ENCODE results near the gene BCO1. TPM values are rescaled to one million over a fixed set of nuclear protein-coding genes. Genes with fewer than 3 reads are reported as not detected.
"Not testable (repeated sequence)": the region's sequence is repeated elsewhere in the genome, so short reads cannot be mapped to it uniquely, and the experiment has no call there.

BCO1 gene
- total and polyA plus RNA-seq, 4 donors: 0.22 to 0.71 (median 0.37) TPM

- WGBS (ENCODE audit: insufficient coverage): 31% methylated on average over 2 of the region's 3 CpGs
- peaks cover 7% of the 10 kb centered on the region for H3K4me1 ChIP-seq (ENCODE audit: control insufficient read depth, insufficient read depth, low read length)
- no peak overlapping the region for H3K4me3 ChIP-seq (ENCODE audit: low read depth, low read length)
- no peaks in the 10 kb centered on the region for H3K9me3 ChIP-seq (ENCODE audit: control insufficient read depth, insufficient read depth, low read length)
- no peaks in the 10 kb centered on the region for H3K36me3 ChIP-seq (ENCODE audit: control insufficient read depth, insufficient read depth, low read length)
- peak in 1 of 6 donors; percentile 45 for DNase-seq (ENCODE audit: low read depth in 4 of 6, low spot score in 6 of 6)
- H3K27me3 ChIP-seq (ENCODE audit: control insufficient read depth, insufficient read depth, low read length): no peaks in the 10 kb centered on the region
- H3K27ac ChIP-seq (ENCODE audit: low read depth, low read length): no peak overlapping the region
Measured at GRCh38 chr16:81210807-81211206, 27.7 kb upstream of the BCO1 start.

GRCh38 chr16:81212830-81213465 is 25.5 kb upstream of the BCO1 start:
- Histone ChIP-seq H3K36me3 (ENCODE audit: control insufficient read depth, insufficient read depth, low read length) (no peaks in the 10 kb centered on the region), H3K9me3 (ENCODE audit: control insufficient read depth, insufficient read depth, low read length) (no peaks in the 10 kb centered on the region), H3K27ac (ENCODE audit: low read depth, low read length) (no peak overlapping the region), H3K27me3 (ENCODE audit: control insufficient read depth, insufficient read depth, low read length) (no peaks in the 10 kb centered on the region), H3K4me1 (ENCODE audit: control insufficient read depth, insufficient read depth, low read length) (peaks cover 7% of the 10 kb centered on the region), H3K4me3 (ENCODE audit: low read depth, low read length) (no peak overlapping the region)
- DNase-seq (ENCODE audit: low read depth in 4 of 6, low spot score in 6 of 6): no peak
- WGBS (ENCODE audit: insufficient coverage): 65% methylated on average over 9 of the region's 11 CpGs

- H3K9me3 ChIP-seq (ENCODE audit: control insufficient read depth, insufficient read depth, low read length): no peaks in the 10 kb centered on the region
- DNase-seq (ENCODE audit: low read depth in 4 of 6, low spot score in 6 of 6): no peak
- no peaks in the 10 kb centered on the region for H3K27me3 ChIP-seq (ENCODE audit: control insufficient read depth, insufficient read depth, low read length)
- WGBS (ENCODE audit: insufficient coverage): 57% methylated on average over 15 of the region's 15 CpGs
- no peak overlapping the region for H3K4me3 ChIP-seq (ENCODE audit: low read depth, low read length)
- H3K27ac ChIP-seq (ENCODE audit: low read depth, low read length): no peak overlapping the region
- no peaks in the 10 kb centered on the region for H3K36me3 ChIP-seq (ENCODE audit: control insufficient read depth, insufficient read depth, low read length)
- peaks cover 7% of the 10 kb centered on the region for H3K4me1 ChIP-seq (ENCODE audit: control insufficient read depth, insufficient read depth, low read length)
Measured at GRCh38 chr16:81214745-81215166, 23.7 kb upstream of the BCO1 start.

- 93% methylated on average over 14 of the region's 16 CpGs for WGBS (ENCODE audit: insufficient coverage)
- DNase-seq (ENCODE audit: low read depth in 4 of 6, low spot score in 6 of 6): no peak
- H3K27ac ChIP-seq (ENCODE audit: low read depth, low read length): no peak overlapping the region
Measured at GRCh38 chr16:81216114-81216513, 22.4 kb upstream of the BCO1 start.

GRCh38 chr16:81216706-81217105 is 21.8 kb upstream of the BCO1 start:
- no peaks in the 10 kb centered on the region for H3K27me3 ChIP-seq (ENCODE audit: control insufficient read depth, insufficient read depth, low read length)
- H3K27ac ChIP-seq (ENCODE audit: low read depth, low read length): no peak overlapping the region
- H3K4me1 ChIP-seq (ENCODE audit: control insufficient read depth, insufficient read depth, low read length): peaks cover 11% of the 10 kb centered on the region
- no peak for DNase-seq (ENCODE audit: low read depth in 4 of 6, low spot score in 6 of 6)
- no peaks in the 10 kb centered on the region for H3K36me3 ChIP-seq (ENCODE audit: control insufficient read depth, insufficient read depth, low read length)
- WGBS (ENCODE audit: insufficient coverage): 100% methylated on average over 1 of the region's 2 CpGs
- H3K4me3 ChIP-seq (ENCODE audit: low read depth, low read length): no peak overlapping the region
- H3K9me3 ChIP-seq (ENCODE audit: control insufficient read depth, insufficient read depth, low read length): no peaks in the 10 kb centered on the region

More at GRCh38 chr16:81216114-81216513, 22.4 kb upstream of the BCO1 start:
- Histone ChIP-seq H3K27me3 (ENCODE audit: control insufficient read depth, insufficient read depth, low read length) (no peaks in the 10 kb centered on the region), H3K4me3 (ENCODE audit: low read depth, low read length) (no peak overlapping the region), H3K36me3 (ENCODE audit: control insufficient read depth, insufficient read depth, low read length) (no peaks in the 10 kb centered on the region), H3K9me3 (ENCODE audit: control insufficient read depth, insufficient read depth, low read length) (no peaks in the 10 kb centered on the region), H3K4me1 (ENCODE audit: control insufficient read depth, insufficient read depth, low read length) (peaks cover 11% of the 10 kb centered on the region)

GRCh38 chr16:81219151-81219550 is 19.3 kb upstream of the BCO1 start:
- Histone ChIP-seq H3K36me3 (ENCODE audit: control insufficient read depth, insufficient read depth, low read length) (no peaks in the 10 kb centered on the region), H3K4me3 (ENCODE audit: low read depth, low read length) (no peak overlapping the region), H3K27ac (ENCODE audit: low read depth, low read length) (no peak overlapping the region), H3K4me1 (ENCODE audit: control insufficient read depth, insufficient read depth, low read length) (peaks cover 4% of the 10 kb centered on the region), H3K9me3 (ENCODE audit: control insufficient read depth, insufficient read depth, low read length) (no peaks in the 10 kb centered on the region), H3K27me3 (ENCODE audit: control insufficient read depth, insufficient read depth, low read length) (no peaks in the 10 kb centered on the region)
- 91% methylated on average over 9 of the region's 9 CpGs for WGBS (ENCODE audit: insufficient coverage)
- no peak for DNase-seq (ENCODE audit: low read depth in 4 of 6, low spot score in 6 of 6)

- H3K27ac ChIP-seq (ENCODE audit: low read depth, low read length): no peak overlapping the region
- no peaks in the 10 kb centered on the region for H3K36me3 ChIP-seq (ENCODE audit: control insufficient read depth, insufficient read depth, low read length)
- H3K9me3 ChIP-seq (ENCODE audit: control insufficient read depth, insufficient read depth, low read length): no peaks in the 10 kb centered on the region
- no peaks in the 10 kb centered on the region for H3K27me3 ChIP-seq (ENCODE audit: control insufficient read depth, insufficient read depth, low read length)
- 38% methylated on average over 8 of the region's 9 CpGs for WGBS (ENCODE audit: insufficient coverage)
- H3K4me3 ChIP-seq (ENCODE audit: low read depth, low read length): no peak overlapping the region
- H3K4me1 ChIP-seq (ENCODE audit: control insufficient read depth, insufficient read depth, low read length): peaks cover 4% of the 10 kb centered on the region
- DNase-seq (ENCODE audit: low read depth in 4 of 6, low spot score in 6 of 6): peak in 1 of 6 donors; percentile 62
Measured at GRCh38 chr16:81220349-81220748, 18.1 kb upstream of the BCO1 start.

GRCh38 chr16:81221731-81222130 is 16.8 kb upstream of the BCO1 start:
- H3K27me3 ChIP-seq (ENCODE audit: control insufficient read depth, insufficient read depth, low read length): no peaks in the 10 kb centered on the region

GRCh38 chr16:81224824-81225223 is 13.7 kb upstream of the BCO1 start:
- no peak for DNase-seq (ENCODE audit: low read depth in 4 of 6, low spot score in 6 of 6)
- 69% methylated on average over 1 of the region's 1 CpG for WGBS (ENCODE audit: insufficient coverage)
- Histone ChIP-seq H3K4me3 (ENCODE audit: low read depth, low read length) (no peak overlapping the region), H3K27ac (ENCODE audit: low read depth, low read length) (no peak overlapping the region), H3K4me1 (ENCODE audit: control insufficient read depth, insufficient read depth, low read length) (peaks cover 4% of the 10 kb centered on the region), H3K36me3 (ENCODE audit: control insufficient read depth, insufficient read depth, low read length) (no peaks in the 10 kb centered on the region), H3K27me3 (ENCODE audit: control insufficient read depth, insufficient read depth, low read length) (no peaks in the 10 kb centered on the region), H3K9me3 (ENCODE audit: control insufficient read depth, insufficient read depth, low read length) (no peaks in the 10 kb centered on the region)

More at GRCh38 chr16:81221731-81222130, 16.8 kb upstream of the BCO1 start:
- no peak for DNase-seq (ENCODE audit: low read depth in 4 of 6, low spot score in 6 of 6)
- H3K4me1 ChIP-seq (ENCODE audit: control insufficient read depth, insufficient read depth, low read length): peaks cover 4% of the 10 kb centered on the region
- no CpG with 5 or more reads among the region's 6 CpGs for WGBS (ENCODE audit: insufficient coverage)
- H3K27ac ChIP-seq (ENCODE audit: low read depth, low read length): no peak overlapping the region
- no peaks in the 10 kb centered on the region for H3K9me3 ChIP-seq (ENCODE audit: control insufficient read depth, insufficient read depth, low read length)
- no peaks in the 10 kb centered on the region for H3K36me3 ChIP-seq (ENCODE audit: control insufficient read depth, insufficient read depth, low read length)
- H3K4me3 ChIP-seq (ENCODE audit: low read depth, low read length): no peak overlapping the region

- H3K27me3 ChIP-seq (ENCODE audit: control insufficient read depth, insufficient read depth, low read length); H3K4me1 ChIP-seq (ENCODE audit: control insufficient read depth, insufficient read depth, low read length); H3K9me3 ChIP-seq (ENCODE audit: control insufficient read depth, insufficient read depth, low read length); H3K36me3 ChIP-seq (ENCODE audit: control insufficient read depth, insufficient read depth, low read length); DNase-seq (ENCODE audit: low read depth in 4 of 6, low spot score in 6 of 6); H3K27ac ChIP-seq (ENCODE audit: low read depth, low read length); H3K4me3 ChIP-seq (ENCODE audit: low read depth, low read length): not testable (repeated sequence)
- 86% methylated on average over 4 of the region's 5 CpGs for WGBS (ENCODE audit: insufficient coverage)
Measured at GRCh38 chr16:81225697-81226096, 12.8 kb upstream of the BCO1 start.
